HG03060 (cell line): ENCODE measurements around the gene HHAT.

Source experiments
- ATAC-seq: cut with Tn5 transposase; IDR thresholded peaks from one replicate; pipeline ENCODE4 v1.9.1; 2021; ENCODE audit warnings: low read depth, moderate number of reproducible peaks; ENCODE audit not compliant: unreplicated experiment

The HHAT gene

GRCh38 chr1:210531475-210532222 lies 202.9 kb downstream of the HHAT start:
- ATAC-seq: no peak

- no peak for ATAC-seq
Measured at GRCh38 chr1:210532223-210532598, 203.5 kb downstream of the HHAT start.

- no peak for ATAC-seq
Measured at GRCh38 chr1:210535761-210536160, 207.1 kb downstream of the HHAT start.

GRCh38 chr1:210536254-210536961 lies 207.7 kb downstream of the HHAT start:
- no peak for ATAC-seq

- no peak for ATAC-seq
Measured at GRCh38 chr1:210540288-210540687, 211.6 kb downstream of the HHAT start.

GRCh38 chr1:210541680-210542358 lies 213.1 kb downstream of the HHAT start:
- ATAC-seq: no peak

- no peak for ATAC-seq
Measured at GRCh38 chr1:210551899-210552298, 223.2 kb downstream of the HHAT start.

- no peak for ATAC-seq
Measured at GRCh38 chr1:210553711-210554110, 225.0 kb downstream of the HHAT start.

GRCh38 chr1:210554382-210554781 lies 225.7 kb downstream of the HHAT start:
- ATAC-seq: no peak

GRCh38 chr1:210556475-210556874 lies 227.8 kb downstream of the HHAT start:
- no peak for ATAC-seq

GRCh38 chr1:210557426-210558077 lies 228.8 kb downstream of the HHAT start:
- ATAC-seq: no peak

GRCh38 chr1:210558302-210558701 lies 229.6 kb downstream of the HHAT start:
- no peak for ATAC-seq

GRCh38 chr1:210565306-210565705 lies 236.6 kb downstream of the HHAT start:
- ATAC-seq: no peak

GRCh38 chr1:210568631-210569030 lies 239.9 kb downstream of the HHAT start:
- no peak for ATAC-seq

- no peak for ATAC-seq
Measured at GRCh38 chr1:210570116-210570515, 241.4 kb downstream of the HHAT start.

GRCh38 chr1:210571356-210572284 lies 242.9 kb downstream of the HHAT start:
- ATAC-seq: no peak

- ATAC-seq: no peak
Measured at GRCh38 chr1:210573141-210573540, 244.4 kb downstream of the HHAT start.

- ATAC-seq: no peak
Measured at GRCh38 chr1:210582205-210582970, 253.7 kb downstream of the HHAT start.

GRCh38 chr1:210584439-210585113 lies 255.9 kb downstream of the HHAT start:
- ATAC-seq: peak; percentile 73
